ENCODE results near the gene FHAD1. TPM values are rescaled to one million over a fixed set of nuclear protein-coding genes. Genes with fewer than 3 reads are reported as not detected.

Gene FHAD1
- total and polyA plus RNA-seq, 9 of the 15 experiments (the other 6 are each of a cell fraction or from before 2014, with no cell fraction given) = 0.32 to 2.1 (median 1.5) TPM; not detected in 1

DNA sequence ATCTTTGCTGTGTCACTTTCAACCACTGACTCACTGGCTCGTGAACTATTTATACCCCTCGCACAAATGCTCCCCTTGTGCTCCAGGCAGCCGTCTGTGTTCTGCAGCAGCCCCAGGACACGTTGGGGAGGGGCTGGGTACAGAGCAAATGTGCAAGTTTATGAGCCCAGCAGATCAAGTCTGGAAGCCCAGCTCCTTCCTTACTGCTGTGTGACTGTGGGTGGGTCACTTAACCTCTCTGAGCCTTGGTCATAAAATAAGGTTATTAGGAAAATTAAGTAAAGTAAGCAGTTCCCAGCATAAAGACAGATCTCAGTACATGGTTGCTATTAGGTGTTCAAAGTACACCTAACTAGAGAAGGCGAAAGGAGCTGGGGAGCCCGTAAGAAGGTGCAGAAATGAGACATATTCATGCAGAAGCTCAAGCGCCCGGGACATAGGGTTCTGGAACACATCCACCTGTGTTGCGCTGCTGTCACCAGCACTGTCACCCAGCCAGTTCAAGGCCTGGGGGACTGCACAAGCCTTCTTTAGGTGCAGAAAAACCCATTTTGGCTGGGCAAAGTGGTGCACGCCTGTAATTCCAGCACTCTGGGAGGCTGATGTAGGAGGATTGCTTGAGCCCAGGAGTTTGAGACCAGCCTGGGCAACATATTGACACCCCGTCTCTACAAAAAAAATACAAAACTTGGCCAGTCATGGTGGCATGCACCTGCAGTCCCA is 176.5 kb downstream of the FHAD1 start (continued):
- peak in 1 of 2 experiments; percentile 33; a peak in 1 of 3 replicates for TF ChIP-seq CBX3 (IDR thresholded peaks at IDR 0.05; ENCODE audit: borderline replicate concordance in 1 of 2, low read length in 2 of 2)
- TF ChIP-seq, protein P1, sequence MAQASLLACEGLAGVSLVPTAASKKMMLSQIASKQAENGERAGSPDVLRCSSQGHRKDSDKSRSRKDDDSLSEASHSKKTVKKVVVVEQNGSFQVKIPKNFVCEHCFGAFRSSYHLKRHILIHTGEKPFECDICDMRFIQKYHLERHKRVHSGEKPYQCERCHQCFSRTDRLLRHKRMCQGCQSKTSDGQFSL (CRISPR knock-in tag; IDR thresholded peaks at IDR 0.05) = peak; percentile 76; the same call in 1 of the 2 replicates
- TF ChIP-seq, protein P1 (tag; IDR thresholded peaks at IDR 0.05) = no peak

- Histone ChIP-seq H3K79me2 (ENCODE audit: control insufficient read depth, insufficient read depth, low read length) (peaks cover 10% of the 10 kb centered on the region; the same call in 1 of the 3 replicates), H3K4me1 (replicated peaks in 1 of 2; ENCODE audit: control insufficient read depth in 2 of 2, insufficient read depth in 2 of 2, low read length in 2 of 2) (peaks cover 23 to 62% of the 10 kb centered on the region in 2 experiments; a peak in 4 of 5 replicates), H4K20me1 (replicated peaks; ENCODE audit: control insufficient read depth, insufficient read depth, low read length) (peaks cover 3% of the 10 kb centered on the region; the same call in 1 of the 2 replicates), H3K27ac (ENCODE audit: extremely low read depth, low read depth, low read length) (no peak overlapping the region), H3K36me3 (ENCODE audit: control insufficient read depth, insufficient read depth, low read length) (peaks cover 39% of the 10 kb centered on the region; the same call in 2 of the 3 replicates), H3K9ac (ENCODE audit: insufficient read depth in 1 of 2, low read depth in 2 of 2, low read length in 2 of 2) (peak overlapping the region in 1 of 2 experiments; percentile 80; a peak in 2 of 4 replicates), H2AFZ (ENCODE audit: low read depth, low read length) (no peak overlapping the region), H3K4me2 (ENCODE audit: insufficient read depth, low read length) (peak overlapping the region; percentile 44), H3K27me3 (ENCODE audit: control insufficient read depth in 2 of 2, insufficient read depth in 2 of 2, low read length in 2 of 2) (no peaks in the 10 kb centered on the region), H3K9me3 (replicated peaks; ENCODE audit: control insufficient read depth, insufficient read depth, low read depth, low read length) (no peaks in the 10 kb centered on the region), H3K4me3 (no peak overlapping the region), H3K9me1 (ENCODE audit: control insufficient read depth, insufficient read depth, low read length) (peaks cover 5% of the 10 kb centered on the region)
- FAIRE-seq (peak; percentile 77), DNase-seq (ENCODE audit: extremely low read depth in 1 of 4, low spot score in 3 of 4) (peak; percentile 80 to 86 (median 82)), ATAC-seq (peak; percentile 71)
- in situ Hi-C loops (cut with MboI) = loop anchor here (10.0 kb wide), 1 partner anchor 299 kb away; no protein-coding TSS in a partner anchor
- CTCF ChIA-PET (ENCODE audit: low intra/inter-chr PET ratio) = no interaction called here
- intact Hi-C loops (cut with micrococcal nuclease) = no loop called here
- POLR2A ChIA-PET = interaction anchor here (0.6 kb wide), 1 partner anchor 1344 kb away, joined by 3 read pairs; no protein-coding TSS in a partner anchor
- BruUV-seq (replicated peaks) = no TSS peak
- WGBS (ENCODE audit: insufficient coverage, low coverage, missing lambda C conversion rate) = 32% methylated on average over 13 of the region's 13 CpGs
- TF ChIP-seq ZSCAN29 (IDR thresholded peaks at IDR 0.05) = no peak
- TF ChIP-seq SMAD2 (IDR thresholded peaks at IDR 0.05; ENCODE audit: low read depth, low read length) = no peak
- TF ChIP-seq ZNF589 (CRISPR knock-in tag; IDR thresholded peaks at IDR 0.05; ENCODE audit: low read depth) = peak; percentile 78; the same call in 1 of the 2 replicates
- TF ChIP-seq ZNF232 (CRISPR knock-in tag; IDR thresholded peaks at IDR 0.05) = no peak
- TF ChIP-seq CEBPB (tag; IDR thresholded peaks at IDR 0.05) = no peak
- peak; percentile 91 for TF ChIP-seq TCF3 (CRISPR knock-in tag; IDR thresholded peaks at IDR 0.05)
- TF ChIP-seq ZMIZ1 (IDR thresholded peaks at IDR 0.05; ENCODE audit: low read depth in 2 of 2, low read length in 2 of 2) = peak in 1 of 2 experiments; percentile 52; a peak in 1 of 4 replicates
- no peak for TF ChIP-seq ZNF41 (CRISPR knock-in tag; conservative IDR thresholded peaks at IDR 0.05)
These were observed 177.2 kb downstream of the FHAD1 start for GRCh38 chr1:15424146-15424667.

Measured in K562 (cell line).